ENCODE results near the gene JADE1.

The JADE1 gene

GRCh38 chr4:128820671-128821070 is 11.2 kb downstream of the JADE1 start:
- Histone ChIP-seq H4K8ac (ENCODE audit: low read depth, low read length) (no peak overlapping the region), H3K4me2 (ENCODE audit: low read length) (no peak overlapping the region), H4K5ac (ENCODE audit: low read length) (no peak overlapping the region), H3K79me1 (ENCODE audit: low read length) (peaks cover 2% of the 10 kb centered on the region), H2AK5ac (ENCODE audit: low read length) (no peak overlapping the region), H3K27me3 (ENCODE audit: insufficient read depth, low read length, poor library complexity) (no peaks in the 10 kb centered on the region), H3K18ac (ENCODE audit: low read length) (no peak overlapping the region), H3K4me3 (ENCODE audit: low read length) (no peak overlapping the region), H3K27ac (ENCODE audit: low read depth, low read length) (no peak overlapping the region), H3K4ac (ENCODE audit: low read depth, low read length) (no peak overlapping the region), H3K23ac (ENCODE audit: low read length) (no peak overlapping the region), H3K79me2 (ENCODE audit: control insufficient read depth, insufficient read depth, low read length) (peaks cover 76% of the 10 kb centered on the region), H2BK120ac (ENCODE audit: low read depth, low read length) (no peak overlapping the region), H3K36me3 (ENCODE audit: control insufficient read depth, insufficient read depth, low read length) (no peaks in the 10 kb centered on the region), H2BK5ac (ENCODE audit: low read length) (no peak overlapping the region), H3K4me1 (ENCODE audit: control insufficient read depth, low read depth, low read length) (peaks cover 8% of the 10 kb centered on the region), H3K56ac (ENCODE audit: low read length) (no peak overlapping the region), H3K9ac (ENCODE audit: low read length) (no peak overlapping the region), H2BK15ac (replicated peaks; ENCODE audit: low read depth) (no peak overlapping the region)
- no peak for DNase-seq
- no CpG with 5 or more reads among the region's 3 CpGs for WGBS (ENCODE audit: extremely low coverage, insufficient coverage, low lambda C conversion rate)

- Histone ChIP-seq H2BK5ac (ENCODE audit: low read length) (no peak overlapping the region), H3K18ac (ENCODE audit: low read length) (no peak overlapping the region), H3K79me2 (ENCODE audit: control insufficient read depth, insufficient read depth, low read length) (peaks cover 78% of the 10 kb centered on the region), H3K4me3 (ENCODE audit: low read length) (no peak overlapping the region), H3K36me3 (ENCODE audit: control insufficient read depth, insufficient read depth, low read length) (no peaks in the 10 kb centered on the region), H3K27me3 (ENCODE audit: insufficient read depth, low read length, poor library complexity) (no peaks in the 10 kb centered on the region), H3K56ac (ENCODE audit: low read length) (no peak overlapping the region), H2BK120ac (ENCODE audit: low read depth, low read length) (no peak overlapping the region), H3K27ac (ENCODE audit: low read depth, low read length) (no peak overlapping the region), H3K4me2 (ENCODE audit: low read length) (no peak overlapping the region), H4K5ac (ENCODE audit: low read length) (no peak overlapping the region), H3K79me1 (ENCODE audit: low read length) (peaks cover 6% of the 10 kb centered on the region), H3K4ac (ENCODE audit: low read depth, low read length) (no peak overlapping the region), H3K4me1 (ENCODE audit: control insufficient read depth, low read depth, low read length) (peaks cover 11% of the 10 kb centered on the region), H2AK5ac (ENCODE audit: low read length) (no peak overlapping the region), H3K23ac (ENCODE audit: low read length) (no peak overlapping the region), H4K8ac (ENCODE audit: low read depth, low read length) (no peak overlapping the region), H2BK15ac (replicated peaks; ENCODE audit: low read depth) (no peak overlapping the region), H3K9ac (ENCODE audit: low read length) (no peak overlapping the region)
- DNase-seq, result peak; percentile 88
- WGBS (ENCODE audit: extremely low coverage, insufficient coverage, low lambda C conversion rate), result no CpG with 5 or more reads among the region's 2 CpGs
Measured at GRCh38 chr4:128821151-128821550, 11.7 kb downstream of the JADE1 start.

GRCh38 chr4:128823025-128823661 is 13.6 kb downstream of the JADE1 start:
- Histone ChIP-seq H2BK120ac (ENCODE audit: low read depth, low read length) (no peak overlapping the region), H4K5ac (ENCODE audit: low read length) (no peak overlapping the region), H3K56ac (ENCODE audit: low read length) (no peak overlapping the region), H3K4me3 (ENCODE audit: low read length) (no peak overlapping the region), H3K79me1 (ENCODE audit: low read length) (peaks cover 7% of the 10 kb centered on the region), H3K4me1 (ENCODE audit: control insufficient read depth, low read depth, low read length) (peaks cover 15% of the 10 kb centered on the region), H2BK15ac (replicated peaks; ENCODE audit: low read depth) (no peak overlapping the region), H3K27ac (ENCODE audit: low read depth, low read length) (no peak overlapping the region), H3K79me2 (ENCODE audit: control insufficient read depth, insufficient read depth, low read length) (peaks cover 78% of the 10 kb centered on the region), H3K23ac (ENCODE audit: low read length) (no peak overlapping the region), H4K8ac (ENCODE audit: low read depth, low read length) (no peak overlapping the region), H3K9ac (ENCODE audit: low read length) (no peak overlapping the region), H3K27me3 (ENCODE audit: insufficient read depth, low read length, poor library complexity) (no peaks in the 10 kb centered on the region), H3K36me3 (ENCODE audit: control insufficient read depth, insufficient read depth, low read length) (no peaks in the 10 kb centered on the region), H3K4me2 (ENCODE audit: low read length) (no peak overlapping the region), H2BK5ac (ENCODE audit: low read length) (no peak overlapping the region), H2AK5ac (ENCODE audit: low read length) (no peak overlapping the region), H3K4ac (ENCODE audit: low read depth, low read length) (no peak overlapping the region), H3K18ac (ENCODE audit: low read length) (no peak overlapping the region)
- no peak for DNase-seq
- WGBS (ENCODE audit: extremely low coverage, insufficient coverage, low lambda C conversion rate), result 100% methylated on average over 1 of the region's 1 CpG

- Histone ChIP-seq H2BK15ac (replicated peaks; ENCODE audit: low read depth) (no peak overlapping the region), H4K8ac (ENCODE audit: low read depth, low read length) (no peak overlapping the region), H3K4me1 (ENCODE audit: control insufficient read depth, low read depth, low read length) (peaks cover 12% of the 10 kb centered on the region), H2AK5ac (ENCODE audit: low read length) (no peak overlapping the region), H2BK5ac (ENCODE audit: low read length) (no peak overlapping the region), H3K79me1 (ENCODE audit: low read length) (peaks cover 4% of the 10 kb centered on the region), H3K4me3 (ENCODE audit: low read length) (no peak overlapping the region), H3K27ac (ENCODE audit: low read depth, low read length) (no peak overlapping the region), H3K4ac (ENCODE audit: low read depth, low read length) (no peak overlapping the region), H3K56ac (ENCODE audit: low read length) (no peak overlapping the region), H3K27me3 (ENCODE audit: insufficient read depth, low read length, poor library complexity) (no peaks in the 10 kb centered on the region), H4K5ac (ENCODE audit: low read length) (no peak overlapping the region), H3K36me3 (ENCODE audit: control insufficient read depth, insufficient read depth, low read length) (no peaks in the 10 kb centered on the region), H2BK120ac (ENCODE audit: low read depth, low read length) (no peak overlapping the region), H3K23ac (ENCODE audit: low read length) (no peak overlapping the region), H3K18ac (ENCODE audit: low read length) (no peak overlapping the region), H3K4me2 (ENCODE audit: low read length) (no peak overlapping the region), H3K9ac (ENCODE audit: low read length) (no peak overlapping the region), H3K79me2 (ENCODE audit: control insufficient read depth, insufficient read depth, low read length) (peaks cover 77% of the 10 kb centered on the region)
- WGBS (ENCODE audit: extremely low coverage, insufficient coverage, low lambda C conversion rate), result no CpG with 5 or more reads among the region's 7 CpGs
- peak; percentile 74 for DNase-seq
Measured at GRCh38 chr4:128825226-128825625, 15.7 kb downstream of the JADE1 start.

- Histone ChIP-seq H3K4ac (ENCODE audit: low read depth, low read length) (no peak overlapping the region), H3K36me3 (ENCODE audit: control insufficient read depth, insufficient read depth, low read length) (no peaks in the 10 kb centered on the region), H2BK5ac (ENCODE audit: low read length) (no peak overlapping the region), H3K56ac (ENCODE audit: low read length) (no peak overlapping the region), H3K4me3 (ENCODE audit: low read length) (no peak overlapping the region), H2AK5ac (ENCODE audit: low read length) (no peak overlapping the region), H3K23ac (ENCODE audit: low read length) (no peak overlapping the region), H3K79me2 (ENCODE audit: control insufficient read depth, insufficient read depth, low read length) (peaks cover 73% of the 10 kb centered on the region), H4K8ac (ENCODE audit: low read depth, low read length) (no peak overlapping the region), H3K9ac (ENCODE audit: low read length) (no peak overlapping the region), H2BK15ac (replicated peaks; ENCODE audit: low read depth) (no peak overlapping the region), H3K4me1 (ENCODE audit: control insufficient read depth, low read depth, low read length) (peaks cover 28% of the 10 kb centered on the region), H3K27ac (ENCODE audit: low read depth, low read length) (no peak overlapping the region), H3K4me2 (ENCODE audit: low read length) (no peak overlapping the region), H4K5ac (ENCODE audit: low read length) (no peak overlapping the region), H3K79me1 (ENCODE audit: low read length) (peaks cover 9% of the 10 kb centered on the region), H3K18ac (ENCODE audit: low read length) (peak overlapping the region; percentile 31), H3K27me3 (ENCODE audit: insufficient read depth, low read length, poor library complexity) (no peaks in the 10 kb centered on the region), H2BK120ac (ENCODE audit: low read depth, low read length) (no peak overlapping the region)
- DNase-seq, result no peak
Measured at GRCh38 chr4:128827296-128827695, 17.8 kb downstream of the JADE1 start.

- WGBS (ENCODE audit: extremely low coverage, insufficient coverage, low lambda C conversion rate), result no CpG with 5 or more reads among the region's 5 CpGs
- H2AK5ac ChIP-seq (ENCODE audit: low read length), result peak overlapping the region; percentile 96
- H3K27me3 ChIP-seq (ENCODE audit: insufficient read depth, low read length, poor library complexity), result no peaks in the 10 kb centered on the region
- H4K5ac ChIP-seq (ENCODE audit: low read length), result no peak overlapping the region
- H3K4me2 ChIP-seq (ENCODE audit: low read length), result peak overlapping the region; percentile 28
- H3K23ac ChIP-seq (ENCODE audit: low read length), result peak overlapping the region; percentile 59
- no peaks in the 10 kb centered on the region for H3K36me3 ChIP-seq (ENCODE audit: control insufficient read depth, insufficient read depth, low read length)
- DNase-seq, result no peak
- H4K8ac ChIP-seq (ENCODE audit: low read depth, low read length), result no peak overlapping the region
- peak overlapping the region; percentile 32 for H3K9ac ChIP-seq (ENCODE audit: low read length)
- peaks cover 86% of the 10 kb centered on the region for H3K79me2 ChIP-seq (ENCODE audit: control insufficient read depth, insufficient read depth, low read length)
- no peak overlapping the region for H3K4ac ChIP-seq (ENCODE audit: low read depth, low read length)
- peaks cover 8% of the 10 kb centered on the region for H3K79me1 ChIP-seq (ENCODE audit: low read length)
- peak overlapping the region; percentile 83 for H3K27ac ChIP-seq (ENCODE audit: low read depth, low read length)
- H3K4me1 ChIP-seq (ENCODE audit: control insufficient read depth, low read depth, low read length), result peaks cover 20% of the 10 kb centered on the region
- peak overlapping the region; percentile 87 for H3K18ac ChIP-seq (ENCODE audit: low read length)
- H2BK5ac ChIP-seq (ENCODE audit: low read length), result peak overlapping the region; percentile 73
- no peak overlapping the region for H3K4me3 ChIP-seq (ENCODE audit: low read length)
- no peak overlapping the region for H2BK15ac ChIP-seq (replicated peaks; ENCODE audit: low read depth)
- H2BK120ac ChIP-seq (ENCODE audit: low read depth, low read length), result peak overlapping the region; percentile 33
- H3K56ac ChIP-seq (ENCODE audit: low read length), result peak overlapping the region; percentile 77
Measured at GRCh38 chr4:128830906-128831503, 21.5 kb downstream of the JADE1 start.
